Keratinocyte (primary cell): Measurements from ENCODE around the gene RASD1. TPM values are rescaled to one million over a fixed set of nuclear protein-coding genes. Genes with fewer than 3 reads are reported as not detected.
A peak's percentile ranks its signal among the peaks of the same experiment; 100 is the strongest.

Experiments used
- DNase-seq: peaks from one replicate; pipeline ENCODE4 v3.0.0-alpha.2; 2011; ENCODE audit warnings: low read depth, missing footprints, low spot score
- FAIRE-seq: peaks from 2 replicates; lab custom pipeline; 2011; peaks lifted over from hg19 to GRCh38; lab: Jason Lieb, UNC
- H2AFZ ChIP-seq: 2 replicates; pipeline ENCODE4 v1.6.0; 2012; ENCODE audit warnings: low read length, control low read depth, inconsistent platforms; ENCODE audit not compliant: control insufficient read depth
- H3K27ac ChIP-seq: 2 replicates; pipeline ENCODE4 v1.5.1; 2011; ENCODE audit warnings: low read length; ENCODE audit not compliant: control insufficient read depth, insufficient read depth
- H3K27me3 ChIP-seq: 3 replicates; pipeline ENCODE4 v1.6.0; 2011; ENCODE audit warnings: low read length; ENCODE audit not compliant: control insufficient read depth, insufficient read depth; ENCODE audit errors: extremely low read depth
- H3K36me3 ChIP-seq, 2 experiments: 2 replicates in 1 of 2; 3 replicates in 1 of 2; pipeline ENCODE4 v1.5.1; 2011; ENCODE audit warnings: low read length in 2 of 2, mild to moderate bottlenecking in 1 of 2; ENCODE audit not compliant: control insufficient read depth in 2 of 2, insufficient read depth in 2 of 2; ENCODE audit errors: extremely low read depth in 1 of 2
- H3K4me1 ChIP-seq: 3 replicates; pipeline ENCODE4 v1.5.1; 2011; ENCODE audit warnings: low read length; ENCODE audit not compliant: control insufficient read depth, insufficient read depth; ENCODE audit errors: extremely low read depth
- H3K4me2 ChIP-seq: 3 replicates; pipeline ENCODE4 v1.6.0; 2011; ENCODE audit warnings: low read depth, low read length; ENCODE audit not compliant: control insufficient read depth, insufficient read depth; ENCODE audit errors: extremely low read depth
- H3K4me3 ChIP-seq, 3 experiments: fragments of 200-600 bp in 1 of 3; sonication (generic) in 1 of 3; 2 replicates in 2 of 3; 3 replicates in 1 of 3; pipeline ENCODE4 v1.5.1; 2011 to 2016; ENCODE audit warnings: low read length in 3 of 3, mild to moderate bottlenecking in 3 of 3, control low read depth in 2 of 3, inconsistent platforms in 1 of 3, low read depth in 1 of 3, mixed read lengths in 1 of 3, mixed run types in 1 of 3, moderate library complexity in 1 of 3; ENCODE audit not compliant: control insufficient read depth in 2 of 3, insufficient read depth in 2 of 3; ENCODE audit errors: extremely low read depth in 1 of 3
- H3K79me2 ChIP-seq: 2 replicates; pipeline ENCODE4 v1.6.0; 2012; ENCODE audit warnings: low read length; ENCODE audit not compliant: control insufficient read depth, insufficient read depth
- H3K9ac ChIP-seq: 3 replicates; pipeline ENCODE4 v1.6.0; 2011; ENCODE audit warnings: low read length; ENCODE audit not compliant: control insufficient read depth, insufficient read depth; ENCODE audit errors: extremely low read depth
- H3K9me1 ChIP-seq: 3 replicates; pipeline ENCODE4 v1.6.0; 2011; ENCODE audit warnings: low read length; ENCODE audit not compliant: control insufficient read depth, insufficient read depth; ENCODE audit errors: extremely low read depth
- H3K9me3 ChIP-seq: 2 replicates; pipeline ENCODE4 v1.5.1; 2012; ENCODE audit warnings: low read depth, low read length; ENCODE audit not compliant: control insufficient read depth
- H4K20me1 ChIP-seq: 3 replicates; pipeline ENCODE4 v1.6.0; 2011; ENCODE audit warnings: low read length; ENCODE audit not compliant: control insufficient read depth, insufficient read depth; ENCODE audit errors: extremely low read depth
- EZH2 ChIP-seq: IDR thresholded peaks from one replicate; pipeline ENCODE4 v1.6.1; 2012; ENCODE audit warnings: inconsistent platforms, mild to moderate bottlenecking, low read length, moderate library complexity
- dilution Hi-C: fragments of 300-500 bp; cut with MboI; formaldehyde crosslinking; loops from one replicate; pipeline ENCODE4 v1.7.0; 2020; ENCODE audit warnings: low sequenced_read_pairs; ENCODE audit not compliant: extremely low pct_ligation_motif_present
- polyA plus RNA-seq, 5 experiments: library from polyadenylated mRNA; depleted of rRNA in 3 of 5; stranded (reverse) in 3 of 5; stranded (forward) in 1 of 5; unstranded in 1 of 5; fragments of >200 nt; gene quantifications; 1 replicate in 1 of 5; 2 replicates in 3 of 5; 3 replicates in 1 of 5; pipeline versions ENCODE4 v1.2.1 to v1.2.3, GENCODE V29; 2011 to 2012; ENCODE audit warnings: missing spikeins in 2 of 5, low read depth in 1 of 5, low replicate concordance in 1 of 5
- TF ChIP-seq, protein P1 (sequence below), 3 experiments: IDR thresholded peaks in 1 of 3; conservative IDR thresholded peaks in 1 of 3; optimal IDR thresholded peaks in 1 of 3; 2 replicates in 2 of 3; 3 replicates in 1 of 3; pipeline versions ENCODE3 to v1.5.1; 2011; ENCODE audit warnings: low read length in 3 of 3, mild to moderate bottlenecking in 3 of 3, moderate library complexity in 2 of 3, control low read depth in 1 of 3, inconsistent platforms in 1 of 3; ENCODE audit not compliant: insufficient read depth in 2 of 3; ENCODE audit errors: extremely low read depth in 1 of 3

Gene RASD1
- polyA plus RNA-seq, 1 donor (not counting 4 experiments of a cell fraction or from before 2014, with no cell fraction given), result 0.20 TPM

DNA sequence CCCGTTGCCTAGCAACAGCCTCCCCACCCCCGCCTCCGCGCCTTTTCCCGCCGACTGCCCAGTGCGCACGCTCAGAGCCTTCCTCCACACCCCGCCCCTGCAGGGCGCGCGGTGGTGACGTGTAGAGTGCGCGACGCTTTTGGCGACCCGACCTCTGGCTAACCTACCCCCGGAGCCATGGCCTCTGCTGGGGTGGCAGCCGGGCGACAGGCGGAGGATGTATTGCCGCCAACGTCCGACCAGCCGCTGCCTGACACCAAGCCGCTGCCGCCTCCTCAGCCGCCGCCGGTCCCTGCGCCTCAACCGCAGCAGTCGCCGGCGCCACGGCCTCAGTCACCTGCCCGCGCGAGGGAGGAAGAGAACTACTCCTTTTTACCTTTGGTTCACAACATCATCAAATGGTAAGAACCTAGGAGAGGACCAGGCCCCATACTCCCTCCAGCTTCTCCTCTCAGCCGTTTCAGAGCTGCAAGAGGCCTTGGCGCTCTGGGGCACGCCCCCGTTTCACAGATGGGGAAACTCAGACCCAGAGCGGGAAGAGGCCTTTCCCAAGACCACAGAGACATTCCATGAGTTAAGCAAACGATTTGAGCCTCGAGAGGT, 19.2 kb downstream of the RASD1 start, which contains the start of gene MED9:
Gene MED9, plus strand, starts transcription at position 136 of the 603 bp plus-strand sequence. Its CDS starts 42 bp downstream, at position 178.
- Histone ChIP-seq H3K4me1 (peaks cover 22% of the 10 kb centered on the region), H3K27ac (peak within 1 kb of the TSS; percentile 86), H3K9me1 (no peaks in the 10 kb centered on the region), H3K4me3 (peak within 1 kb of the TSS; percentile 74 to 91 (median 83)), H3K4me2 (peak within 1 kb of the TSS; percentile 87), H4K20me1 (peaks cover 4% of the 10 kb centered on the region), H3K79me2 (peaks cover 37% of the 10 kb centered on the region), H2AFZ (peak within 1 kb of the TSS; percentile 93), H3K27me3 (peaks cover 7% of the 10 kb centered on the region), H3K36me3 (no peaks in the 10 kb centered on the region), H3K9me3 (no peaks in the 10 kb centered on the region), H3K9ac (peak within 1 kb of the TSS; percentile 91)
- DNase-seq, result no peak
- peak; percentile 39 for FAIRE-seq
- TF ChIP-seq EZH2, result no peak
- TF ChIP-seq, protein P1, sequence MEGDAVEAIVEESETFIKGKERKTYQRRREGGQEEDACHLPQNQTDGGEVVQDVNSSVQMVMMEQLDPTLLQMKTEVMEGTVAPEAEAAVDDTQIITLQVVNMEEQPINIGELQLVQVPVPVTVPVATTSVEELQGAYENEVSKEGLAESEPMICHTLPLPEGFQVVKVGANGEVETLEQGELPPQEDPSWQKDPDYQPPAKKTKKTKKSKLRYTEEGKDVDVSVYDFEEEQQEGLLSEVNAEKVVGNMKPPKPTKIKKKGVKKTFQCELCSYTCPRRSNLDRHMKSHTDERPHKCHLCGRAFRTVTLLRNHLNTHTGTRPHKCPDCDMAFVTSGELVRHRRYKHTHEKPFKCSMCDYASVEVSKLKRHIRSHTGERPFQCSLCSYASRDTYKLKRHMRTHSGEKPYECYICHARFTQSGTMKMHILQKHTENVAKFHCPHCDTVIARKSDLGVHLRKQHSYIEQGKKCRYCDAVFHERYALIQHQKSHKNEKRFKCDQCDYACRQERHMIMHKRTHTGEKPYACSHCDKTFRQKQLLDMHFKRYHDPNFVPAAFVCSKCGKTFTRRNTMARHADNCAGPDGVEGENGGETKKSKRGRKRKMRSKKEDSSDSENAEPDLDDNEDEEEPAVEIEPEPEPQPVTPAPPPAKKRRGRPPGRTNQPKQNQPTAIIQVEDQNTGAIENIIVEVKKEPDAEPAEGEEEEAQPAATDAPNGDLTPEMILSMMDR (optimal IDR thresholded peaks at IDR 0.05 in 1 of 3, IDR thresholded peaks at IDR 0.05 in 1 of 3, conservative IDR thresholded peaks at IDR 0.05 in 1 of 3; ENCODE audit: extremely low read depth in 1 of 3, insufficient read depth in 2 of 3, low read length in 3 of 3), result no peak
- dilution Hi-C loops, result no loop called here

DNA sequence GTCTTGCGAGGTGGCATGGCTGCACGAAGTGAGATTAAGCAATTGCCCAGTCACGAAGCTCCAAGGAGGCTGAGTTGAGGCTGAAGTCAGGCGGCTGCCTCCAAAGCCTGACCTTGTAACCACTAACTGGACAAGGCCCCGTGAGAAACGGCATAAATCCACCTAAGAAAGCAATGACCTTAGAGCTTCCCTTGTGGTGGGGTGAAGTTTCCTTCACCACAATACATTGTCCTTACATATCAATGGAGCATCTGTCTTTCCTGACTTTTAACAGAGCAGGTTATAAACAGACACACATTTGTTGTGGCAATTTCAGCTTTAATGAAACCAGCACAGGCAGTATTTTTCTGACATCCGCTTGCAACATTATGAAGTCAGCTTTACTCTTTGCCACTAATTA, 21.9 kb downstream of the RASD1 start:
- peaks cover 10% of the 10 kb centered on the region for H3K4me1 ChIP-seq
- H3K9ac ChIP-seq, result no peak overlapping the region
- no peak for DNase-seq
- no peak overlapping the region for H3K4me2 ChIP-seq
- no peaks in the 10 kb centered on the region for H3K9me3 ChIP-seq
- H3K4me3 ChIP-seq, result no peak overlapping the region
- TF ChIP-seq, protein P1 (optimal IDR thresholded peaks at IDR 0.05 in 1 of 3, IDR thresholded peaks at IDR 0.05 in 1 of 3, conservative IDR thresholded peaks at IDR 0.05 in 1 of 3; ENCODE audit: extremely low read depth in 1 of 3, insufficient read depth in 2 of 3, low read length in 3 of 3), result no peak
- TF ChIP-seq EZH2, result no peak
- H3K27me3 ChIP-seq, result peaks cover 21% of the 10 kb centered on the region
- FAIRE-seq, result no peak
- dilution Hi-C loops, result no loop called here
- H4K20me1 ChIP-seq, result no peaks in the 10 kb centered on the region
- H3K27ac ChIP-seq, result no peak overlapping the region
- no peak overlapping the region for H2AFZ ChIP-seq
- H3K36me3 ChIP-seq, result no peaks in the 10 kb centered on the region
- H3K79me2 ChIP-seq, result peaks cover 23% of the 10 kb centered on the region
- no peaks in the 10 kb centered on the region for H3K9me1 ChIP-seq
